Measurements from ENCODE around the gene LMO7. TPM values are rescaled to one million over a fixed set of nuclear protein-coding genes. Genes with fewer than 3 reads are reported as not detected.

The LMO7 gene
- total and polyA plus RNA-seq, 4 donors, result 75.9 to 679 (median 214) TPM

DNA sequence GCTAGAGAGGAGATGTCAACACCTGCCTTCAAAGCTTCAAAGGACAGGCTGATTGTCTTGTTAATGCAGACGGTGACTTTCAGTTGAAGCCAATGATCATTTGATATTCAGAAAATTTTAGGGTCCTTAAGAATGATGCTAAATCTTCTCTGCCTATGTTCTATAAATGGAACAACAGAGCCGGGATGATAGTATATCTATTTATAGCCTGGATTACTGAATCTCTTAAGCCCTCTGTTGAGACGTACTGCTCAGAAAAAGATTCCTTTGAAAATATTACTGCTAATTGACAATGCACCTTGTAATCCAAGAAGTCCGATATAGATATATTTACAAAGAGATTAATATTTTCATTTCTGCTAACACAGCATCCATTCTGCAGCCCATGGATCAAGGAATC is 35.8 kb upstream of the LMO7 start:
- Histone ChIP-seq H3K4me3 (no peak overlapping the region), H3K27me3 (ENCODE audit: control insufficient read depth in 3 of 3, insufficient read depth in 3 of 3, low read length in 2 of 3) (no peaks in the 10 kb centered on the region), H3K4me1 (ENCODE audit: control insufficient read depth in 5 of 5, insufficient read depth in 5 of 5, low read length in 5 of 5) (no peaks in the 10 kb centered on the region), H3K36me3 (ENCODE audit: control insufficient read depth in 4 of 4, insufficient read depth in 4 of 4, low read length in 4 of 4) (peaks cover 0 to 4% (median 0%) of the 10 kb centered on the region in 4 donors), H3K27ac (ENCODE audit: low read depth in 1 of 2, low read length in 1 of 2) (no peak overlapping the region), H3K9ac (ENCODE audit: insufficient read depth in 1 of 2, low read length in 2 of 2) (no peak overlapping the region), H3K9me3 (ENCODE audit: control insufficient read depth in 4 of 4, insufficient read depth in 3 of 4, low read length in 3 of 4) (no peaks in the 10 kb centered on the region)
- TF ChIP-seq, protein P1, sequence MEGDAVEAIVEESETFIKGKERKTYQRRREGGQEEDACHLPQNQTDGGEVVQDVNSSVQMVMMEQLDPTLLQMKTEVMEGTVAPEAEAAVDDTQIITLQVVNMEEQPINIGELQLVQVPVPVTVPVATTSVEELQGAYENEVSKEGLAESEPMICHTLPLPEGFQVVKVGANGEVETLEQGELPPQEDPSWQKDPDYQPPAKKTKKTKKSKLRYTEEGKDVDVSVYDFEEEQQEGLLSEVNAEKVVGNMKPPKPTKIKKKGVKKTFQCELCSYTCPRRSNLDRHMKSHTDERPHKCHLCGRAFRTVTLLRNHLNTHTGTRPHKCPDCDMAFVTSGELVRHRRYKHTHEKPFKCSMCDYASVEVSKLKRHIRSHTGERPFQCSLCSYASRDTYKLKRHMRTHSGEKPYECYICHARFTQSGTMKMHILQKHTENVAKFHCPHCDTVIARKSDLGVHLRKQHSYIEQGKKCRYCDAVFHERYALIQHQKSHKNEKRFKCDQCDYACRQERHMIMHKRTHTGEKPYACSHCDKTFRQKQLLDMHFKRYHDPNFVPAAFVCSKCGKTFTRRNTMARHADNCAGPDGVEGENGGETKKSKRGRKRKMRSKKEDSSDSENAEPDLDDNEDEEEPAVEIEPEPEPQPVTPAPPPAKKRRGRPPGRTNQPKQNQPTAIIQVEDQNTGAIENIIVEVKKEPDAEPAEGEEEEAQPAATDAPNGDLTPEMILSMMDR (IDR thresholded peaks at IDR 0.05; ENCODE audit: control extremely low read depth, extremely low read depth), result no peak
- WGBS, 2 donors, result 68 to 78% methylated on average over 4 of the region's 4 CpGs
- no peak for DNase-seq
- no peak for ATAC-seq (ENCODE audit: insufficient read depth, low FRiP score)

DNA sequence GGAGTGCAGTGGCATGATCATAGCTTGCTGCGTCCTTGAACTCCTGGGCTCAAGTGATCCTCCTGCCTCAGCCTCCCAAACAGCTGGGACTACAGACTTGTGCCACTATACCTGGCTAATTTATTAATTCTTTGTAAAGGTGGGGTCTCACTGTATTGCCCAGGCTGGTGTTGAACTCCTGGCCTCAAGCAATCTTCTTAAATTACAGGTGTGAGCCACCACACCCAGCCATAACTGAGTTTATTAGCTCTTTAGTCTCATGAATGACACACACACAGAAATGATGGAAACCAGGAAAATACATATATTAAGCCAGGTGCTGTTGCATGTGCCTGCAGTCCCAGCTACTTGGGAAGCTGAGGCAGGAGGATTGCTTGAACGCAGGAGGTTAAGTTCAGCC is 33.1 kb upstream of the LMO7 start:
- ATAC-seq (ENCODE audit: insufficient read depth, low FRiP score), result no peak
- H3K4me3 ChIP-seq, result no peak overlapping the region
- 96 to 99% methylated on average over 2 of the region's 2 CpGs for WGBS, 2 donors

DNA sequence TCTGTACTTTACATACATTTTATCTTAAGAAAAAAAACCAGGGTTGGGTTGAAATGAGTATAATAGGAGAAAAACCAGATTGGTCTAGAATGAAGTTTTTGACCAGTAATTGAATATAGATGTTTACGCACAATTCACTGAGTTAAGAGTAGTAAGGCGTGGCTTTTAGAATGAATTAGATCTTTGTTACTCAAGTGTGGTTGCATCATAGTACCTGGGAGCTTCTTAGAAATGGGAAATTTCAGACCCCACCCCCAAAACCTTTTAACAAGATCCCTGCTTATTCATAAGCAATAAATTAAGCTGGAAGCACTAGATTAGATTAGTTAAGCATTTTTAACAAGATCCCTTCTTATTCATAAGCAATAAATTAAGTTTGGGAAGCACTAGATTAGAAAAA is 28.7 kb upstream of the LMO7 start:
- no peak for ATAC-seq (ENCODE audit: insufficient read depth, low FRiP score)
- Histone ChIP-seq H3K36me3 (ENCODE audit: control insufficient read depth in 4 of 4, insufficient read depth in 4 of 4, low read length in 4 of 4) (peaks cover 0 to 6% (median under 1%) of the 10 kb centered on the region in 4 donors), H3K27me3 (ENCODE audit: control insufficient read depth in 3 of 3, insufficient read depth in 3 of 3, low read length in 2 of 3) (no peaks in the 10 kb centered on the region), H3K9me3 (ENCODE audit: control insufficient read depth in 4 of 4, insufficient read depth in 3 of 4, low read length in 3 of 4) (no peaks in the 10 kb centered on the region), H3K27ac (ENCODE audit: low read depth in 1 of 2, low read length in 1 of 2) (no peak overlapping the region), H3K4me3 (no peak overlapping the region), H3K9ac (ENCODE audit: insufficient read depth in 1 of 2, low read length in 2 of 2) (no peak overlapping the region), H3K4me1 (ENCODE audit: control insufficient read depth in 5 of 5, insufficient read depth in 5 of 5, low read length in 5 of 5) (peaks cover 0 to 3% (median 0%) of the 10 kb centered on the region in 5 donors)
- TF ChIP-seq, protein P1 (IDR thresholded peaks at IDR 0.05; ENCODE audit: control extremely low read depth, extremely low read depth), result no peak
- peak in 2 of 3 donors; percentile 14 to 21 for DNase-seq
- WGBS, 2 donors, result 91 to 94% methylated on average over 2 of the region's 2 CpGs

More for the DNA sequence above, 33.1 kb upstream of the LMO7 start:
- TF ChIP-seq, protein P1 (IDR thresholded peaks at IDR 0.05; ENCODE audit: control extremely low read depth, extremely low read depth), result no peak
- no peak overlapping the region for H3K27ac ChIP-seq (ENCODE audit: low read depth in 1 of 2, low read length in 1 of 2)
- H3K36me3 ChIP-seq (ENCODE audit: control insufficient read depth in 4 of 4, insufficient read depth in 4 of 4, low read length in 4 of 4), result peaks cover 0 to 6% (median 2%) of the 10 kb centered on the region in 4 donors
- H3K9me3 ChIP-seq (ENCODE audit: control insufficient read depth in 4 of 4, insufficient read depth in 3 of 4, low read length in 3 of 4), result no peaks in the 10 kb centered on the region
- peaks cover 0 to 3% (median 0%) of the 10 kb centered on the region in 5 donors for H3K4me1 ChIP-seq (ENCODE audit: control insufficient read depth in 5 of 5, insufficient read depth in 5 of 5, low read length in 5 of 5)
- H3K9ac ChIP-seq (ENCODE audit: insufficient read depth in 1 of 2, low read length in 2 of 2), result no peak overlapping the region
- H3K27me3 ChIP-seq (ENCODE audit: control insufficient read depth in 3 of 3, insufficient read depth in 3 of 3, low read length in 2 of 3), result no peaks in the 10 kb centered on the region
- DNase-seq, result no peak

DNA sequence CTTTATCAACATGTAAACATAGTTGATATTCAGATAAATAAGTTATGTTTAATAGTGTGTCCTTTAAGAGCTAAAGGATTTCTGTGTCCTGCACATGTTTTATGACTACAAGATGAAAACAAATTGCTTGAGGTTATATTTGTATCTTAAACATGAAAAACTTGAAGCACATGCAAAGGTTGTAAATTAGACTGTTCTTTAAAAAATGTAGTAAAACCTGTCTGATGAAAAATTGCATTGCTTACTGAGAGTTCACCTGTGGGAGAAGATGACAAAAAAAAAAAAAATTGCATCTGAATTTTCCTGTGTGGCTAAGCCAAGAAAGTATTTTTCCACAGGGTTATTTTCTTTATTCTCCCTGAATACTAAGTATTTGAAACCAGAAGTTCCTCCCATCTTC is 25.7 kb upstream of the LMO7 start:
- no peak overlapping the region for H3K27ac ChIP-seq (ENCODE audit: low read depth in 1 of 2, low read length in 1 of 2)
- no peaks in the 10 kb centered on the region for H3K9me3 ChIP-seq (ENCODE audit: control insufficient read depth in 4 of 4, insufficient read depth in 3 of 4, low read length in 3 of 4)
- peaks cover 0 to 6% (median 0%) of the 10 kb centered on the region in 4 donors for H3K36me3 ChIP-seq (ENCODE audit: control insufficient read depth in 4 of 4, insufficient read depth in 4 of 4, low read length in 4 of 4)
- no peak for ATAC-seq (ENCODE audit: insufficient read depth, low FRiP score)
- H3K4me3 ChIP-seq, result no peak overlapping the region
- DNase-seq, result peak in 1 of 3 donors; percentile 20
- no peak overlapping the region for H3K9ac ChIP-seq (ENCODE audit: insufficient read depth in 1 of 2, low read length in 2 of 2)
- no peaks in the 10 kb centered on the region for H3K27me3 ChIP-seq (ENCODE audit: control insufficient read depth in 3 of 3, insufficient read depth in 3 of 3, low read length in 2 of 3)
- peaks cover 0 to 3% (median 0%) of the 10 kb centered on the region in 5 donors for H3K4me1 ChIP-seq (ENCODE audit: control insufficient read depth in 5 of 5, insufficient read depth in 5 of 5, low read length in 5 of 5)
- TF ChIP-seq, protein P1 (IDR thresholded peaks at IDR 0.05; ENCODE audit: control extremely low read depth, extremely low read depth), result no peak

Measured in lung (tissue), 12 donors.